Thoracic aorta (tissue), 2 donors: ENCODE results near the gene CAPN15. TPM values are rescaled to one million over a fixed set of nuclear protein-coding genes. Genes with fewer than 3 reads are reported as not detected.

Experiments used
- ATAC-seq: fragments of 150-250 bp; one replicate; pipeline ENCODE4 v1.8.0; 2017; ENCODE audit warnings: low read depth; ENCODE audit not compliant: insufficient number of reproducible peaks, low FRiP score
- DNase-seq: peaks from one replicate; pipeline ENCODE4 v3.0.0-alpha.2; 2020; ENCODE audit warnings: low spot score
- H3K27ac ChIP-seq, 2 donors: fragments of 200-600 bp; sonication (generic); 1 replicate in 1 of 2; 2 replicates in 1 of 2; pipeline ENCODE4 v1.5.1; 2016; ENCODE audit warnings: mild to moderate bottlenecking in 2 of 2, moderate library complexity in 2 of 2
- H3K27me3 ChIP-seq: fragments of 200-600 bp; sonication (generic); replicated peaks from 2 replicates; pipeline ENCODE4 v1.6.0; 2016; ENCODE audit warnings: mild to moderate bottlenecking; ENCODE audit not compliant: insufficient read depth
- H3K36me3 ChIP-seq: fragments of 200-600 bp; sonication (generic); one replicate; pipeline ENCODE4 v1.5.1; 2016
- H3K4me1 ChIP-seq, 2 donors: fragments of 200-600 bp; sonication (generic); 1 replicate in 1 of 2; 2 replicates in 1 of 2; pipeline versions ENCODE4 v1.5.1 to v1.6.0; 2016; ENCODE audit warnings: low read depth in 2 of 2, mild to moderate bottlenecking in 1 of 2; ENCODE audit not compliant: control insufficient read depth in 1 of 2
- H3K4me3 ChIP-seq: fragments of 200-600 bp; sonication (generic); 2 replicates; pipeline ENCODE4 v1.5.1; 2016; ENCODE audit warnings: mild to moderate bottlenecking
- H3K9me3 ChIP-seq: fragments of 200-600 bp; sonication (generic); 2 replicates; pipeline ENCODE4 v1.5.1; 2016
- CTCF ChIP-seq: fragments of 200-600 bp; sonication (generic); IDR thresholded peaks from one replicate; pipeline ENCODE4 v1.5.1; 2019; ENCODE audit warnings: antibody characterized with exemption
- total RNA-seq, 2 donors: library from RNA; depleted of rRNA; stranded (reverse); fragments of >200 nt; gene quantifications; one replicate each; pipeline versions ENCODE4 v1.1.0 to v1.2.3, GENCODE V29; 2016

The CAPN15 gene
- total RNA-seq, 2 donors from 2014 or later, result 46.2 to 96.6 TPM

GRCh38 chr16:496097-496886 lies 31.2 kb upstream of the CAPN15 start:
- TF ChIP-seq CTCF, result no peak
- Histone ChIP-seq H3K36me3 (peaks cover 10% of the 10 kb centered on the region), H3K27me3 (no peaks in the 10 kb centered on the region), H3K4me1 (no peaks in the 10 kb centered on the region), H3K9me3 (no peaks in the 10 kb centered on the region), H3K27ac (no peak overlapping the region), H3K4me3 (no peak overlapping the region)
- DNase-seq, result no peak
- ATAC-seq, result no peak

- no peaks in the 10 kb centered on the region for H3K27me3 ChIP-seq
- H3K36me3 ChIP-seq, result peaks cover 10% of the 10 kb centered on the region
- H3K4me1 ChIP-seq, result no peaks in the 10 kb centered on the region
- H3K4me3 ChIP-seq, result no peak overlapping the region
- H3K9me3 ChIP-seq, result no peaks in the 10 kb centered on the region
- no peak overlapping the region for H3K27ac ChIP-seq
- TF ChIP-seq CTCF, result no peak
- ATAC-seq, result no peak
- no peak for DNase-seq
These were observed 30.3 kb upstream of the CAPN15 start for GRCh38 chr16:497258-497657.

DNA sequence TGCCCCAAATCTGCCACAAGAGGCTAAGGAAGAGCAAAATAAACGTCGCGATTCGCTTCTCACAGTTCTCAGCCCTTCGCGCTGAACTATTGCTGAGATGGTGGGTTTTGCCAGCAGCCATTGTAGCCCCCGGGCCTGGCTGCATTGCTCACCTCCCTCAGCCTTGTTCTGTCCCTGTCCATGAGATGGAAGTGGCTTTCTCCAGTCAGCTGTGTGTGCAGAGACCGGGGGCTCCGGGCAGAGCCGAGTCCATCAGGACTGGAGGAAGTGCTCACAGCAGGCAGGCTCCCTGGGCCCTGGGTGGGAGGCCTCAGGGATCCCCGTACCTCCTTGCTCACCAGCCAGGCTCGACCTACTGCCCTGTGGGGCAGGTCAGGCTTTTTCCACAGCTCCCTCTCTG lies 27.6 kb upstream of the CAPN15 start:
- Histone ChIP-seq H3K27me3 (no peaks in the 10 kb centered on the region), H3K27ac (no peak overlapping the region), H3K4me1 (no peaks in the 10 kb centered on the region), H3K9me3 (no peaks in the 10 kb centered on the region), H3K36me3 (peaks cover 10% of the 10 kb centered on the region), H3K4me3 (no peak overlapping the region)
- ATAC-seq, result no peak
- TF ChIP-seq CTCF, result no peak
- DNase-seq, result no peak

DNA sequence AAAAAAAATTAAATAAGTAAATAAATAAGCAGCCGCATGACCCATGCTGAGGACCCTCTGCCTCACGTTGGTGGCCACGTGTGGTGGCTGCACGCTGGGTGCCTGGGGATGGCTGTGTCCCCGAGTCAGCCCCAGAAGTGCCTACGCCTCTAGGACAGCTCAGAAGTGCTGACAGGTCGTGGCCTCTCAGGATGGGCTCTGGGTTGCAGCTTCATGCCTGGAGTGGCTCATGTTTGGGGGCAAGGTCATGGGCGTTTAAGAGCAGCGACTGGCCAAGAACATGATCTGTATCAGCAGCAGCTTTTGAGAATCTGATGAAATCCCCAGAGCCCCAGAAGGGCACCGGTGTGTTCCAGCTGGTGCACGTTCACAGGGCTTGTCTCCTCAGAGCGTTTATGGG lies 26.8 kb upstream of the CAPN15 start:
- DNase-seq, result no peak
- ATAC-seq, result no peak
- Histone ChIP-seq H3K36me3 (peaks cover 14% of the 10 kb centered on the region), H3K27ac (no peak overlapping the region), H3K4me3 (no peak overlapping the region), H3K4me1 (no peaks in the 10 kb centered on the region), H3K9me3 (no peaks in the 10 kb centered on the region), H3K27me3 (no peaks in the 10 kb centered on the region)
- no peak for TF ChIP-seq CTCF

DNA sequence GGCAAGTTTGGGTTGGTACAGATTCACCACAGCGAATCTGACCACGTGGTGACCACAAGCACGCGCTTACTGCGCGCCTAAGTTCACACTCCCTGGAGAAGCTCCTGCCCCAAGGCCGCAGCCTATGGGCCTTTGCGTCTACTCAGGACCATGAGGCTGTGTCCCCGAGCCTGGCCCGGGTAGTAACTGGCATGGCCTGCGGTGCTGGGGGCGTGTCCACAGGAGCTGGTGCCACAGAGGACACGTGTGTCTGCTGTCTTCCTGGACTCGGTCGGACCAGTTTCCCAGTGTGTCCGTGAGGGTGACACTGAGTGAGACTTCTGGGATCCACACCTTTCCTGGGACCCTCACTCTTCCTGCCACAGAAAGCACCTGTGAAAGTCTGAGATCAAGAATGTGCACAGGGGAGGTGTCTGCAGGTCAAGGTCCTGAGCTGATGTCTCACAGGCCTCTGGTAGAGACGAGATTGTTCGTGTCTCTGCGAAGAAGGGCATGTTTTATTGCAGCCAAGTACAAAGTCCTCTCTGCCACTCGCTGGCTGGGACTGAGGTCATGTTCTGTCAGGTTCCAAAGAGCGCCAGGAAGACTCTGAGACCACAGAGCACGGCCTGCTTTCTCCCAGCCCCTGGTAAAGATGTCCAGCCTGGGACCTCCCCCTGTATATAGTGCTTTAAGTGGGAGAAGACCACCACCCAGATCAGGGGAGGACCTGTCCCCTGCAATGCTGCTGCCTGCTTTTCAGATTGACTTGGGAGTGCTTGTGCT lies 25.2 kb upstream of the CAPN15 start:
- TF ChIP-seq CTCF, result no peak
- Histone ChIP-seq H3K27ac (no peak overlapping the region), H3K4me3 (no peak overlapping the region), H3K27me3 (no peaks in the 10 kb centered on the region), H3K9me3 (no peaks in the 10 kb centered on the region), H3K4me1 (no peaks in the 10 kb centered on the region), H3K36me3 (peaks cover 23% of the 10 kb centered on the region)
- DNase-seq (no peak), ATAC-seq (no peak)
